ENCODE measurements around the gene TST.

- TF ChIP-seq MAFK (IDR thresholded peaks at IDR 0.05; ENCODE audit: partially characterized antibody) (no peak), MYC (IDR thresholded peaks at IDR 0.05; ENCODE audit: borderline replicate concordance, low read length) (no peak), RAD21 (conservative IDR thresholded peaks at IDR 0.05 in 1 of 2, IDR thresholded peaks at IDR 0.05 in 1 of 2) (peak; percentile 1 to 20; a peak in 1 of 5 replicates), CTCF (IDR thresholded peaks at IDR 0.05) (no peak), HDAC2 (IDR thresholded peaks at IDR 0.05) (no peak), MAZ (IDR thresholded peaks at IDR 0.05; ENCODE audit: borderline replicate concordance, low read depth, low read length) (no peak), SMC3 (IDR thresholded peaks at IDR 0.05) (no peak), POLR2A (IDR thresholded peaks at IDR 0.05; ENCODE audit: low read length) (no peak), ESRRA (IDR thresholded peaks at IDR 0.05; ENCODE audit: borderline replicate concordance, low read length) (no peak)
Observed at GRCh38 chr22:37030560-37031281, 11.5 kb upstream of the TST start.
